Neural cell (in vitro differentiated cells): Measurements from ENCODE around the gene RMI1. TPM values are rescaled to one million over a fixed set of nuclear protein-coding genes. Genes with fewer than 3 reads are reported as not detected.
"Not testable (repeated sequence)": the region's sequence is repeated elsewhere in the genome, so short reads cannot be mapped to it uniquely, and the experiment has no call there.

Source experiments
- H2AFZ ChIP-seq: fragments of 200-600, 300-800 bp; sonication (generic), shearing (Covaris generic); 2 replicates; pipeline ENCODE4 v1.6.0; 2014; ENCODE audit warnings: low read depth, mild to moderate bottlenecking, antibody characterized with exemption, low read length, moderate library complexity
- H3F3A ChIP-seq: fragments of 200-600 bp; shearing (Covaris generic); 2 replicates; pipeline ENCODE4 v1.6.1; 2016; ENCODE audit warnings: mild to moderate bottlenecking, moderate library complexity, mixed read lengths, antibody characterized with exemption, low read length; ENCODE audit not compliant: insufficient read depth, poor library complexity, severe bottlenecking
- H3K27ac ChIP-seq: fragments of 200-600, 300-800 bp; sonication (generic), shearing (Covaris generic); 2 replicates; pipeline ENCODE4 v1.5.1; 2014; ENCODE audit warnings: mild to moderate bottlenecking, low read length, moderate library complexity
- H3K27me3 ChIP-seq: fragments of 300-800, 200-600 bp; sonication (generic), shearing (Covaris generic); 2 replicates; pipeline ENCODE4 v1.6.0; 2014; ENCODE audit warnings: mild to moderate bottlenecking, low read depth, low read length, moderate library complexity; ENCODE audit not compliant: insufficient read depth
- H3K36me3 ChIP-seq: fragments of 300-800, 200-600 bp; sonication (generic), shearing (Covaris generic); 2 replicates; pipeline ENCODE4 v1.5.1; 2014; ENCODE audit warnings: mild to moderate bottlenecking, antibody characterized with exemption, low read length, moderate library complexity; ENCODE audit not compliant: insufficient read depth
- H3K4me2 ChIP-seq: fragments of 300-800, 200-600 bp; sonication (generic), shearing (Covaris generic); 2 replicates; pipeline ENCODE4 v1.6.0; 2014; ENCODE audit warnings: mild to moderate bottlenecking, low read length
- H3K4me3 ChIP-seq: fragments of 300-800, 200-600 bp; sonication (generic), shearing (Covaris generic); 2 replicates; pipeline ENCODE4 v1.5.1; 2014; ENCODE audit warnings: mild to moderate bottlenecking, low read length, moderate library complexity
- H3K79me2 ChIP-seq: fragments of 200-600 bp; shearing (Covaris generic); replicated peaks from 2 replicates; pipeline ENCODE4 v1.6.0; 2014; ENCODE audit warnings: mild to moderate bottlenecking, low read length, moderate library complexity; ENCODE audit not compliant: insufficient read depth
- H3K9ac ChIP-seq: fragments of 300-800, 200-600 bp; sonication (generic), shearing (Covaris generic); 2 replicates; pipeline ENCODE4 v1.6.1; 2016; ENCODE audit warnings: mild to moderate bottlenecking, low read length, mixed read lengths
- H3K9me2 ChIP-seq: fragments of 200-600 bp; shearing (Covaris generic); 2 replicates; pipeline ENCODE4 v1.6.1; 2016; ENCODE audit warnings: mild to moderate bottlenecking, low read length, mixed read lengths; ENCODE audit not compliant: insufficient read depth
- H3K9me3 ChIP-seq: fragments of 200-600, 300-800 bp; sonication (generic), shearing (Covaris generic); 2 replicates; pipeline ENCODE4 v1.6.1; 2016; ENCODE audit warnings: mild to moderate bottlenecking, mixed run types, low read length, moderate library complexity, mixed read lengths
- H4K20me1 ChIP-seq: fragments of 200-600 bp; shearing (Covaris generic); 2 replicates; pipeline ENCODE4 v1.6.1; 2016; ENCODE audit warnings: mild to moderate bottlenecking, mixed run types; ENCODE audit not compliant: insufficient read depth
- EP300 ChIP-seq: fragments of 450-650 bp; conservative IDR thresholded peaks from 2 replicates; pipeline ENCODE4 v1.6.1; 2014; ENCODE audit warnings: antibody characterized with exemption, mild to moderate bottlenecking, moderate library complexity; ENCODE audit not compliant: poor library complexity, severe bottlenecking
- EZH2 ChIP-seq: fragments of 200-600, 300-800 bp; shearing (Covaris generic), sonication (generic); IDR thresholded peaks from 2 replicates; pipeline ENCODE4 v1.6.1; 2014; ENCODE audit warnings: antibody characterized with exemption, low read length, borderline replicate concordance, mild to moderate bottlenecking; ENCODE audit not compliant: insufficient read depth, poor library complexity, severe bottlenecking
- MXI1 ChIP-seq: fragments of 450-650 bp; conservative IDR thresholded peaks from 2 replicates; pipeline ENCODE4 v1.6.1; 2014; ENCODE audit warnings: antibody characterized with exemption, mild to moderate bottlenecking; ENCODE audit not compliant: poor library complexity, severe bottlenecking
- POLR2AphosphoS5 ChIP-seq: IDR thresholded peaks from 2 replicates; pipeline ENCODE4 v1.6.1; 2012
- RAD21 ChIP-seq: fragments of 450-650 bp; conservative IDR thresholded peaks from 2 replicates; pipeline ENCODE4 v1.6.1; 2014; ENCODE audit warnings: antibody characterized with exemption, mild to moderate bottlenecking, moderate library complexity
- SMC3 ChIP-seq: fragments of 450-650 bp; conservative IDR thresholded peaks from 2 replicates; pipeline ENCODE4 v1.6.1; 2014; ENCODE audit warnings: antibody characterized with exemption, mild to moderate bottlenecking, moderate library complexity; ENCODE audit not compliant: poor library complexity
- TAF1 ChIP-seq: IDR thresholded peaks from 2 replicates; pipeline ENCODE4 v1.6.1; 2012; ENCODE audit warnings: low read depth
- polyA plus RNA-seq: library from polyadenylated mRNA; depleted of rRNA; stranded (reverse); fragments of >200 nt; gene quantifications from 2 replicates; pipeline ENCODE4 v1.2.3, GENCODE V29; 2014
- TF ChIP-seq, protein P1 (sequence below): fragments of 450-650 bp; IDR thresholded peaks from 2 replicates; pipeline ENCODE4 v1.5.1; 2014; ENCODE audit warnings: antibody characterized with exemption, mild to moderate bottlenecking, moderate library complexity; ENCODE audit not compliant: poor library complexity, severe bottlenecking
- TF ChIP-seq, protein P2 (sequence below): IDR thresholded peaks from 2 replicates; pipeline ENCODE4 v1.6.1; 2012; ENCODE audit warnings: borderline replicate concordance

Gene RMI1
- polyA plus RNA-seq, 1 donor from 2014 or later = 13.1 TPM

DNA sequence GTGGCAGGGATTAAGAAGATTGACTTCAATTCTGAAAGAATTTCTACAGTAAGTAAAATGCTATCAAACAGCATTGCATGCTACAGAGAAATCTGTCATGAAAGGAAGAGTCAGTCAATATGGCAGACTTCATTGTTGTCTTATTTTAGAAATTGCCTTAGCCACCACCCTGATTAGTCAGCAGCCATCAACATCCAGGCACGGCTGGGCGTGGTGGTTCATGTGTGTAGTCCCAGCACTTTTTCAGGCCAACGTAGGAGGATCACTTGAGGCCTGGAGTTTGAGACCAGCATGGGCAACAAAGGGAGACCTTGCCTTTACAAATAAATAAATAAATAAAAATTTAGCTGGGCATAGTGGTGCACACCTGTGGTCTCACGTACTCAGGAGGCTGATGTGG, 46.6 kb downstream of the RMI1 start:
- Histone ChIP-seq H3K36me3 (no peaks in the 10 kb centered on the region), H4K20me1 (no peaks in the 10 kb centered on the region), H3K79me2 (no peaks in the 10 kb centered on the region), H3K27me3 (no peaks in the 10 kb centered on the region), H3F3A (no peaks in the 10 kb centered on the region), H3K4me2 (no peak overlapping the region), H2AFZ (no peak overlapping the region), H3K27ac (no peak overlapping the region), H3K9me3 (no peaks in the 10 kb centered on the region), H3K9ac (no peak overlapping the region), H3K9me2 (no peaks in the 10 kb centered on the region), H3K4me3 (no peak overlapping the region)
- TF ChIP-seq TAF1 = no peak
- no peak for TF ChIP-seq RAD21
- TF ChIP-seq SMC3 = no peak
- TF ChIP-seq, protein P1, sequence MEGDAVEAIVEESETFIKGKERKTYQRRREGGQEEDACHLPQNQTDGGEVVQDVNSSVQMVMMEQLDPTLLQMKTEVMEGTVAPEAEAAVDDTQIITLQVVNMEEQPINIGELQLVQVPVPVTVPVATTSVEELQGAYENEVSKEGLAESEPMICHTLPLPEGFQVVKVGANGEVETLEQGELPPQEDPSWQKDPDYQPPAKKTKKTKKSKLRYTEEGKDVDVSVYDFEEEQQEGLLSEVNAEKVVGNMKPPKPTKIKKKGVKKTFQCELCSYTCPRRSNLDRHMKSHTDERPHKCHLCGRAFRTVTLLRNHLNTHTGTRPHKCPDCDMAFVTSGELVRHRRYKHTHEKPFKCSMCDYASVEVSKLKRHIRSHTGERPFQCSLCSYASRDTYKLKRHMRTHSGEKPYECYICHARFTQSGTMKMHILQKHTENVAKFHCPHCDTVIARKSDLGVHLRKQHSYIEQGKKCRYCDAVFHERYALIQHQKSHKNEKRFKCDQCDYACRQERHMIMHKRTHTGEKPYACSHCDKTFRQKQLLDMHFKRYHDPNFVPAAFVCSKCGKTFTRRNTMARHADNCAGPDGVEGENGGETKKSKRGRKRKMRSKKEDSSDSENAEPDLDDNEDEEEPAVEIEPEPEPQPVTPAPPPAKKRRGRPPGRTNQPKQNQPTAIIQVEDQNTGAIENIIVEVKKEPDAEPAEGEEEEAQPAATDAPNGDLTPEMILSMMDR = no peak
- TF ChIP-seq MXI1 = no peak
- TF ChIP-seq, protein P2, sequence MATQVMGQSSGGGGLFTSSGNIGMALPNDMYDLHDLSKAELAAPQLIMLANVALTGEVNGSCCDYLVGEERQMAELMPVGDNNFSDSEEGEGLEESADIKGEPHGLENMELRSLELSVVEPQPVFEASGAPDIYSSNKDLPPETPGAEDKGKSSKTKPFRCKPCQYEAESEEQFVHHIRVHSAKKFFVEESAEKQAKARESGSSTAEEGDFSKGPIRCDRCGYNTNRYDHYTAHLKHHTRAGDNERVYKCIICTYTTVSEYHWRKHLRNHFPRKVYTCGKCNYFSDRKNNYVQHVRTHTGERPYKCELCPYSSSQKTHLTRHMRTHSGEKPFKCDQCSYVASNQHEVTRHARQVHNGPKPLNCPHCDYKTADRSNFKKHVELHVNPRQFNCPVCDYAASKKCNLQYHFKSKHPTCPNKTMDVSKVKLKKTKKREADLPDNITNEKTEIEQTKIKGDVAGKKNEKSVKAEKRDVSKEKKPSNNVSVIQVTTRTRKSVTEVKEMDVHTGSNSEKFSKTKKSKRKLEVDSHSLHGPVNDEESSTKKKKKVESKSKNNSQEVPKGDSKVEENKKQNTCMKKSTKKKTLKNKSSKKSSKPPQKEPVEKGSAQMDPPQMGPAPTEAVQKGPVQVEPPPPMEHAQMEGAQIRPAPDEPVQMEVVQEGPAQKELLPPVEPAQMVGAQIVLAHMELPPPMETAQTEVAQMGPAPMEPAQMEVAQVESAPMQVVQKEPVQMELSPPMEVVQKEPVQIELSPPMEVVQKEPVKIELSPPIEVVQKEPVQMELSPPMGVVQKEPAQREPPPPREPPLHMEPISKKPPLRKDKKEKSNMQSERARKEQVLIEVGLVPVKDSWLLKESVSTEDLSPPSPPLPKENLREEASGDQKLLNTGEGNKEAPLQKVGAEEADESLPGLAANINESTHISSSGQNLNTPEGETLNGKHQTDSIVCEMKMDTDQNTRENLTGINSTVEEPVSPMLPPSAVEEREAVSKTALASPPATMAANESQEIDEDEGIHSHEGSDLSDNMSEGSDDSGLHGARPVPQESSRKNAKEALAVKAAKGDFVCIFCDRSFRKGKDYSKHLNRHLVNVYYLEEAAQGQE = no peak
- no peak for TF ChIP-seq POLR2AphosphoS5
- no peak for TF ChIP-seq EP300
- TF ChIP-seq EZH2 = no peak

DNA sequence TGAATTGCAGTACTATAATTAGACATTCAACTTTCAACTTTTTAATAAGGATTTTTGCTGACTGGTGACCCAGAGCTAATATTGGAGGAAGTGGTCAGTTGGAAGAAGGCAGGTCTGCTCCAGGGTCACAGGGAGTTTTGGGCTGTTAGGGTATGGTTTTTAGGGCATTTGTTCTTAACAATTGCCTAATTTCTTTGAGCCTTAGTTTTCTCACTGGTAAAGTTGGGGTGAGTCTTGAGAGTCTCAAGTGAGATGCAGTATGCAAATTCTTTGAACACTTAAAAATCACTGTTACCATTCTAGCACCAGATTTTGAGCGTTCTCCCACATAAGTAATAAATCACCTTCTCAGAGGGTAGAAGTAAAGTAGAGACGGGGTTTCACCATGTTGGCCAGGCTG, 50.9 kb downstream of the RMI1 start:
- Histone ChIP-seq H3K79me2 (no peaks in the 10 kb centered on the region), H4K20me1 (no peaks in the 10 kb centered on the region), H3K9me3 (no peaks in the 10 kb centered on the region), H3K27me3 (no peaks in the 10 kb centered on the region), H3K4me2 (no peak overlapping the region), H3K27ac (no peak overlapping the region), H3K9me2 (no peaks in the 10 kb centered on the region), H3F3A (no peaks in the 10 kb centered on the region), H2AFZ (no peak overlapping the region), H3K4me3 (no peak overlapping the region), H3K36me3 (no peaks in the 10 kb centered on the region), H3K9ac (no peak overlapping the region)
- TF ChIP-seq RAD21 = no peak
- TF ChIP-seq POLR2AphosphoS5 = no peak
- no peak for TF ChIP-seq EP300
- no peak for TF ChIP-seq TAF1
- TF ChIP-seq, protein P1 = no peak
- TF ChIP-seq, protein P2 = no peak

DNA sequence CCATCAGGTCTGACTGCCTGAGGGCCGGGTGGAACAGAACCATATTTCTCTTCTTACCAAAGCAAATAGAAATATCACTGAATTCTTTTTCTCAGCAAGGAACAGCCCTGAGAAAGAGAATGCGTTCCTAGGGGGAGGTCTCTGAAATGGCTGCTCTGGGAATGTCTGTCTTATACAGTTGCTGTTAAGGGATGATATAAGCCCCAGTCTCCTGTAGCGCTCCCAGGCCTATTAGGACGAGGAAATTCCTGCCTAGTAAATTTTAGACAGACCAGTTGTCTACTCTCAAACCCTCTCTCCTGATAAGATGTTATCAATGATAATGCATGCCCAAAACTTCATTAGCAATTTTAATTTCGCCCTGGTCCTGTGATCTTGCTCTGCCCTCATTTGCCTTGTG, 61.3 kb downstream of the RMI1 start:
- not testable (repeated sequence) for H3K27me3 ChIP-seq, H3K9ac ChIP-seq, H3K36me3 ChIP-seq, H3K9me3 ChIP-seq, H3K27ac ChIP-seq, H3K4me3 ChIP-seq, H3F3A ChIP-seq, H3K9me2 ChIP-seq, H3K79me2 ChIP-seq, H3K4me2 ChIP-seq, H4K20me1 ChIP-seq, H2AFZ ChIP-seq
